CD4-positive, alpha-beta T cell (primary cell): ENCODE results near the gene SMC1A. TPM values are rescaled to one million over a fixed set of nuclear protein-coding genes. Genes with fewer than 3 reads are reported as not detected.

Source experiments
- ATAC-seq: fragments of 200-7000 bp; cut with Tn5 transposase; one replicate; pipeline ENCODE4 v1.10.0; 2022; ENCODE audit warnings: mild to moderate bottlenecking; ENCODE audit not compliant: poor library complexity
- CTCF ChIA-PET: fragments of 350-600 bp; sonication (Branson Sonifier 250); formaldehyde crosslinking; loops from one replicate; lab custom pipeline; 2021; ENCODE audit warnings: antibody characterized with exemption, inconsistent platforms; lab: Charles Lee
- POLR2A ChIA-PET: fragments of 350-600 bp; sonication (Branson Sonifier 250); formaldehyde crosslinking; loops from one replicate; lab custom pipeline; 2021; ENCODE audit warnings: antibody characterized with exemption, inconsistent platforms; lab: Charles Lee
- DNase-seq, 14 experiments: peaks; one replicate each; pipeline ENCODE4 v3.0.0-alpha.2; 2013 to 2020; ENCODE audit warnings: mixed read lengths in 2 of 14
- H3K27ac ChIP-seq, 2 donors: one replicate each; pipeline versions ENCODE4 v1.5.1 to v1.7.0; 2013; ENCODE audit warnings: low read length in 2 of 2, low read depth in 1 of 2, mild to moderate bottlenecking in 1 of 2
- H3K27me3 ChIP-seq, 2 experiments: 1 replicate in 1 of 2; 2 replicates in 1 of 2; pipeline versions ENCODE4 v1.6.1 to v1.7.0; 2013; ENCODE audit warnings: low read length in 2 of 2, control low read depth in 1 of 2, mild to moderate bottlenecking in 1 of 2, moderate library complexity in 1 of 2; ENCODE audit not compliant: insufficient read depth in 2 of 2, control insufficient read depth in 1 of 2
- H3K36me3 ChIP-seq: one replicate; pipeline ENCODE4 v1.6.1; 2013; ENCODE audit warnings: low read length, control low read depth; ENCODE audit not compliant: insufficient read depth
- H3K4me1 ChIP-seq: one replicate; pipeline ENCODE4 v1.6.1; 2013; ENCODE audit warnings: low read length, control low read depth; ENCODE audit not compliant: insufficient read depth
- H3K4me3 ChIP-seq: one replicate; pipeline ENCODE4 v1.5.1; 2013; ENCODE audit warnings: mild to moderate bottlenecking, low read length, moderate library complexity
- H3K9me3 ChIP-seq, 2 experiments: 1 replicate in 1 of 2; 2 replicates in 1 of 2; pipeline versions ENCODE4 v1.6.1 to v1.7.0; 2013; ENCODE audit warnings: low read length in 2 of 2, mild to moderate bottlenecking in 2 of 2, control low read depth in 1 of 2, moderate library complexity in 1 of 2; ENCODE audit not compliant: control insufficient read depth in 1 of 2, insufficient read depth in 1 of 2
- H3K27ac Mint-ChIP-seq: one replicate; pipeline ENCODE4 v1.8.0; 2020; ENCODE audit warnings: mixed read lengths
- H3K27me3 Mint-ChIP-seq: one replicate; pipeline ENCODE4 v1.8.0; 2021; ENCODE audit warnings: mixed read lengths
- H3K36me3 Mint-ChIP-seq: one replicate; pipeline ENCODE4 v1.8.0; 2021; ENCODE audit warnings: low read depth, mixed read lengths
- H3K4me1 Mint-ChIP-seq: one replicate; pipeline ENCODE4 v1.8.0; 2021; ENCODE audit warnings: low read depth, mixed read lengths
- H3K4me3 Mint-ChIP-seq: one replicate; pipeline ENCODE4 v1.8.0; 2020; ENCODE audit warnings: mild to moderate bottlenecking, mixed read lengths
- H3K9me3 Mint-ChIP-seq: one replicate; pipeline ENCODE4 v1.8.0; 2020; ENCODE audit warnings: mixed read lengths
- CTCF ChIP-seq: fragments of 200-600 bp; IDR thresholded peaks from one replicate; pipeline ENCODE4 v1.8.0; 2022; ENCODE audit warnings: antibody characterized with exemption, mild to moderate bottlenecking
- intact Hi-C, 2 experiments: fragments of 100-400 bp; cut with DNase I in 1 of 2; cut with micrococcal nuclease in 1 of 2; formaldehyde crosslinking; loops; one replicate each; pipeline versions ENCODE4 v1.15.1 to v1.9.0; 2023 to 2025; cut with DNase I, micrococcal nuclease
- total RNA-seq, 174 experiments: library from RNA in 2 of 174; stranded (reverse) in 2 of 174; gene quantifications; one replicate each; pipeline ENCODE4 v1.2.3 and lab custom pipeline; 2021 to 2026

The SMC1A gene
- total RNA-seq, 2 experiments from 2014 or later: 25.5 to 28.6 TPM

GRCh38 chrX:53437206-53437605 lies 14.8 kb upstream of the SMC1A start:
- no peak overlapping the region for H3K27ac ChIP-seq
- H3K4me3 Mint-ChIP-seq: no peak overlapping the region
- peaks cover 5% of the 10 kb centered on the region for H3K36me3 Mint-ChIP-seq
- H3K36me3 ChIP-seq: peaks cover 3% of the 10 kb centered on the region
- peaks cover 10% of the 10 kb centered on the region for H3K27me3 Mint-ChIP-seq
- CTCF ChIA-PET: interaction anchor here (1.5 to 1.9 kb wide), 2 partner anchors 119 to 143 kb away, joined by 4 to 17 read pairs; no protein-coding TSS in a partner anchor
- POLR2A ChIA-PET: interaction anchor here (1.8 kb wide), 1 partner anchor 9 kb away, joined by 5 read pairs; no protein-coding TSS in a partner anchor
- peaks cover 22% of the 10 kb centered on the region for H3K4me1 Mint-ChIP-seq
- TF ChIP-seq CTCF: no peak
- peaks cover 32% of the 10 kb centered on the region for H3K4me1 ChIP-seq
- no peaks in the 10 kb centered on the region for H3K9me3 Mint-ChIP-seq
- DNase-seq (no peak), ATAC-seq (no peak)
- intact Hi-C loops: loop anchor here (2.0 to 10.0 kb wide), 4 partner anchors 120 to 608 kb away; partner anchors contain the start of genes IQSEC2 (in 1 of the 2) and PHF8 (in 1 of the 2)
- H3K4me3 ChIP-seq: no peak overlapping the region
- H3K27me3 ChIP-seq: peaks cover 0 to 2% of the 10 kb centered on the region in 2 experiments
- H3K27ac Mint-ChIP-seq: no peak overlapping the region
- H3K9me3 ChIP-seq: no peaks in the 10 kb centered on the region

- ChIA-PET POLR2A (interaction anchor here (1.8 kb wide), 1 partner anchor 10 kb away, joined by 5 read pairs; no protein-coding TSS in a partner anchor), CTCF (interaction anchor here (0.7 to 2.6 kb wide), 10 partner anchors 9 to 142 kb away, joined by 3 to 19 read pairs (median 6); partner anchors contain the start of genes RIBC1 and SMC1A)
- peaks cover 18% of the 10 kb centered on the region for H3K4me1 Mint-ChIP-seq
- ATAC-seq: peak; percentile 66
- H3K36me3 ChIP-seq: peaks cover 12% of the 10 kb centered on the region
- peaks cover 12% of the 10 kb centered on the region for H3K36me3 Mint-ChIP-seq
- H3K4me3 ChIP-seq: no peak overlapping the region
- peak overlapping the region; percentile 43 for H3K4me3 Mint-ChIP-seq
- H3K9me3 ChIP-seq: no peaks in the 10 kb centered on the region
- peaks cover 10% of the 10 kb centered on the region for H3K27me3 Mint-ChIP-seq
- TF ChIP-seq CTCF: peak; percentile 70
- H3K27me3 ChIP-seq: peaks cover 0 to 2% of the 10 kb centered on the region in 2 experiments
- intact Hi-C loops: loop anchor here (2.0 to 10.0 kb wide), 5 partner anchors 15 to 609 kb away; partner anchors contain the start of genes IQSEC2 (in 1 of the 2) and PHF8 (in 1 of the 2)
- H3K9me3 Mint-ChIP-seq: no peaks in the 10 kb centered on the region
- peaks cover 23% of the 10 kb centered on the region for H3K4me1 ChIP-seq
- H3K27ac ChIP-seq: no peak overlapping the region
- no peak overlapping the region for H3K27ac Mint-ChIP-seq
- peak; percentile 34 to 82 (median 54) for DNase-seq
Measured at GRCh38 chrX:53435997-53436396, 13.5 kb upstream of the SMC1A start.

- Histone ChIP-seq H3K4me1 (peaks cover 18% of the 10 kb centered on the region), H3K27ac (peak within 1 kb of the TSS; percentile 34 to 39), H3K36me3 (peaks cover 23% of the 10 kb centered on the region), H3K4me3 (peak within 1 kb of the TSS; percentile 63), H3K9me3 (no peaks in the 10 kb centered on the region), H3K27me3 (no peaks in the 10 kb centered on the region)
- DNase-seq (peak; percentile 67 to 92 (median 80)), ATAC-seq (peak; percentile 98)
- Mint-ChIP-seq H3K4me1 (peaks cover 16% of the 10 kb centered on the region), H3K36me3 (peaks cover 28% of the 10 kb centered on the region), H3K27me3 (peaks cover 3% of the 10 kb centered on the region), H3K27ac (peak within 1 kb of the TSS; percentile 93), H3K9me3 (no peaks in the 10 kb centered on the region), H3K4me3 (peak within 1 kb of the TSS; percentile 99)
- intact Hi-C loops: loop anchor here in 1 of 2 experiments (2.0 to 10.0 kb wide), 4 partner anchors 13 to 1568 kb away; partner anchors contain the start of genes APEX2, IQSEC2 and PHF8
- ChIA-PET CTCF (interaction anchor here (1.5 to 2.6 kb wide), 3 partner anchors 11 to 121 kb away, joined by 5 to 19 read pairs (median 15); partner anchors contain the start of genes RIBC1 and SMC1A), POLR2A (interaction anchor here (0.6 to 1.4 kb wide), 3 partner anchors 12 to 352 kb away, joined by 3 to 10 read pairs (median 4); partner anchors contain the start of genes RIBC1, SMC1A and TSPYL2)
- no peak for TF ChIP-seq CTCF
Measured at GRCh38 chrX:53433651-53434639, 11.5 kb upstream of the SMC1A start, which contains the start of gene HSD17B10. TSS of gene HSD17B10 (minus strand) at chrX:53434370. CDS start at chrX:53434345, 25 bp downstream.
